ENCODE results near the gene TAS1R2. TPM values are rescaled to one million over a fixed set of nuclear protein-coding genes. Genes with fewer than 3 reads are reported as not detected.

TAS1R2 gene
- total and polyA plus RNA-seq, 9 of the 15 experiments (the other 6 are each of a cell fraction or from before 2014, with no cell fraction given): not detected

- in situ Hi-C loops (cut with MboI) (loop anchor here (5.0 kb wide), 1 partner anchor 273 kb away; no protein-coding TSS in a partner anchor), intact Hi-C loops (cut with micrococcal nuclease) (loop anchor here (1.0 kb wide), 1 partner anchor 278 kb away; no protein-coding TSS in a partner anchor)
- Histone ChIP-seq H2AFZ (ENCODE audit: low read depth, low read length) (no peak overlapping the region), H3K79me2 (ENCODE audit: control insufficient read depth, insufficient read depth, low read length) (no peaks in the 10 kb centered on the region), H3K4me1 (replicated peaks in 1 of 2; ENCODE audit: control insufficient read depth in 2 of 2, insufficient read depth in 2 of 2, low read length in 2 of 2) (peaks cover 0 to 23% of the 10 kb centered on the region in 2 experiments; a peak in 2 of 5 replicates), H3K27ac (ENCODE audit: extremely low read depth, low read depth, low read length) (no peak overlapping the region), H3K36me3 (ENCODE audit: control insufficient read depth, insufficient read depth, low read length) (no peaks in the 10 kb centered on the region), H3K9me1 (ENCODE audit: control insufficient read depth, insufficient read depth, low read length) (no peaks in the 10 kb centered on the region), H3K4me2 (ENCODE audit: insufficient read depth, low read length) (no peak overlapping the region), H3K4me3 (no peak overlapping the region), H3K27me3 (ENCODE audit: control insufficient read depth in 2 of 2, insufficient read depth in 2 of 2, low read length in 2 of 2) (no peaks in the 10 kb centered on the region; a peak in 1 of 5 replicates), H4K20me1 (replicated peaks; ENCODE audit: control insufficient read depth, insufficient read depth, low read length) (peaks cover 12% of the 10 kb centered on the region), H3K9ac (ENCODE audit: insufficient read depth in 1 of 2, low read depth in 2 of 2, low read length in 2 of 2) (peak overlapping the region in 1 of 2 experiments; percentile 19; a peak in 1 of 4 replicates), H3K9me3 (replicated peaks; ENCODE audit: control insufficient read depth, insufficient read depth, low read depth, low read length) (no peaks in the 10 kb centered on the region)
- 22% methylated on average over 20 of the region's 20 CpGs for WGBS (ENCODE audit: insufficient coverage, low coverage, missing lambda C conversion rate)
- ChIA-PET POLR2A (interaction anchor here (0.6 to 1.5 kb wide), 5 partner anchors 9 to 299 kb away, joined by 3 to 6 read pairs (median 3); no protein-coding TSS in a partner anchor), CTCF (ENCODE audit: low intra/inter-chr PET ratio) (interaction anchor here (1.0 to 2.3 kb wide), 5 partner anchors 21 to 278 kb away, joined by 3 to 27 read pairs (median 4); no protein-coding TSS in a partner anchor)
- no TSS peak for BruUV-seq (replicated peaks)
- FAIRE-seq (peak; percentile 99), DNase-seq (ENCODE audit: extremely low read depth in 1 of 4, low spot score in 3 of 4) (peak; percentile 92 to 94 (median 92)), ATAC-seq (peak; percentile 98)
- TF ChIP-seq E2F5 (CRISPR knock-in tag; IDR thresholded peaks at IDR 0.05): no peak
- TF ChIP-seq SOX6 (IDR thresholded peaks at IDR 0.05): no peak
- no peak for TF ChIP-seq ZC3H4 (CRISPR knock-in tag; IDR thresholded peaks at IDR 0.05; ENCODE audit: borderline replicate concordance)
- no peak for TF ChIP-seq ATF4 (CRISPR knock-in tag; IDR thresholded peaks at IDR 0.05)
- TF ChIP-seq NR2F6 (CRISPR knock-in tag; IDR thresholded peaks at IDR 0.05): no peak
- no peak for TF ChIP-seq ATF3 (IDR thresholded peaks at IDR 0.05)
- no peak for TF ChIP-seq ATF3 (CRISPR knock-in tag; conservative IDR thresholded peaks at IDR 0.05)
- TF ChIP-seq JUND (IDR thresholded peaks at IDR 0.05; ENCODE audit: borderline replicate concordance, low read depth, low read length): peak; percentile 46; the same call in 1 of the 2 replicates
- no peak for TF ChIP-seq JUND (tag; IDR thresholded peaks at IDR 0.05; ENCODE audit: borderline replicate concordance, low read depth, low read length)
- TF ChIP-seq IRF2 (CRISPR knock-in tag; IDR thresholded peaks at IDR 0.05): no peak
- TF ChIP-seq XRCC3 (IDR thresholded peaks at IDR 0.05): no peak
- no peak for TF ChIP-seq NR3C1 (CRISPR knock-in tag; IDR thresholded peaks at IDR 0.05)
- no peak for TF ChIP-seq FOXK1 (CRISPR knock-in tag; IDR thresholded peaks at IDR 0.05; ENCODE audit: borderline replicate concordance)
- TF ChIP-seq FOXP1 (CRISPR knock-in tag; IDR thresholded peaks at IDR 0.05): 0 out of 2 replicates have a peak, but pooled peaks have one; percentile 19
- no peak for TF ChIP-seq POLR2AphosphoS5 (IDR thresholded peaks at IDR 0.05; ENCODE audit: control insufficient read depth, insufficient read depth, low read depth, low read length)
- no peak for TF ChIP-seq KLF16 (IDR thresholded peaks at IDR 0.05)
- no peak for TF ChIP-seq SMARCB1 (IDR thresholded peaks at IDR 0.05; ENCODE audit: insufficient read length, low read depth)
- peak; percentile 43 for TF ChIP-seq ZNF143 (CRISPR knock-in tag; IDR thresholded peaks at IDR 0.05)
- TF ChIP-seq CEBPG (CRISPR knock-in tag; IDR thresholded peaks at IDR 0.05): 0 out of 2 replicates have a peak, but pooled peaks have one; percentile 10
- no peak for TF ChIP-seq CEBPG (tag; conservative IDR thresholded peaks at IDR 0.05 in 1 of 2, IDR thresholded peaks at IDR 0.05 in 1 of 2)
- no peak for TF ChIP-seq RFX5 (IDR thresholded peaks at IDR 0.05; ENCODE audit: low read depth, low read length)
Measured at GRCh38 chr1:18875107-18875795, 15.8 kb upstream of the TAS1R2 start.
